GM21619 (cell line): ENCODE data around the gene CELSR1.

ENCODE experiments used
- ATAC-seq: cut with Tn5 transposase; IDR thresholded peaks from one replicate; pipeline ENCODE4 v1.9.1; 2021; ENCODE audit not compliant: unreplicated experiment

The CELSR1 gene

GRCh38 chr22:46366801-46367706 lies 170.4 kb downstream of the CELSR1 start:
- ATAC-seq, result no peak

GRCh38 chr22:46366327-46366731 lies 171.1 kb downstream of the CELSR1 start:
- ATAC-seq, result no peak

GRCh38 chr22:46365166-46365624 lies 172.2 kb downstream of the CELSR1 start:
- no peak for ATAC-seq

GRCh38 chr22:46364341-46365165 lies 172.9 kb downstream of the CELSR1 start:
- ATAC-seq, result no peak

GRCh38 chr22:46363611-46364321 lies 173.7 kb downstream of the CELSR1 start:
- no peak for ATAC-seq

GRCh38 chr22:46362934-46363515 lies 174.4 kb downstream of the CELSR1 start:
- no peak for ATAC-seq

- ATAC-seq, result no peak
These were observed 175.1 kb downstream of the CELSR1 start for GRCh38 chr22:46362203-46362933.

- ATAC-seq, result no peak
These were observed 175.6 kb downstream of the CELSR1 start for GRCh38 chr22:46361826-46362202.

- no peak for ATAC-seq
These were observed 176.5 kb downstream of the CELSR1 start for GRCh38 chr22:46360891-46361290.

GRCh38 chr22:46360097-46360496 lies 177.3 kb downstream of the CELSR1 start:
- no peak for ATAC-seq

GRCh38 chr22:46359362-46359761 lies 178.1 kb downstream of the CELSR1 start:
- no peak for ATAC-seq

GRCh38 chr22:46358766-46359165 lies 178.7 kb downstream of the CELSR1 start:
- ATAC-seq, result no peak

- ATAC-seq, result no peak
These were observed 179.5 kb downstream of the CELSR1 start for GRCh38 chr22:46357711-46358520.

GRCh38 chr22:46356496-46357480 lies 180.6 kb downstream of the CELSR1 start:
- ATAC-seq, result no peak

- no peak for ATAC-seq
These were observed 181.4 kb downstream of the CELSR1 start for GRCh38 chr22:46355996-46356471.

GRCh38 chr22:46355369-46355995 lies 181.9 kb downstream of the CELSR1 start:
- ATAC-seq, result no peak

- no peak for ATAC-seq
These were observed 182.5 kb downstream of the CELSR1 start for GRCh38 chr22:46354993-46355305.
